Effector CD8-positive, alpha-beta T cell (primary cell): ENCODE data around the gene SLC8A3.

Experiments used
- DNase-seq: peaks from one replicate; lab custom pipeline; 2025; lab: John Stamatoyannopoulos, UW

SLC8A3 gene

GRCh38 chr14:70069186-70069585 is 119.6 kb downstream of the SLC8A3 start:
- no peak for DNase-seq

- DNase-seq, result no peak
Observed at GRCh38 chr14:70067810-70068209, 120.9 kb downstream of the SLC8A3 start.

- DNase-seq, result no peak
Observed at GRCh38 chr14:70064136-70064865, 124.5 kb downstream of the SLC8A3 start.

DNA sequence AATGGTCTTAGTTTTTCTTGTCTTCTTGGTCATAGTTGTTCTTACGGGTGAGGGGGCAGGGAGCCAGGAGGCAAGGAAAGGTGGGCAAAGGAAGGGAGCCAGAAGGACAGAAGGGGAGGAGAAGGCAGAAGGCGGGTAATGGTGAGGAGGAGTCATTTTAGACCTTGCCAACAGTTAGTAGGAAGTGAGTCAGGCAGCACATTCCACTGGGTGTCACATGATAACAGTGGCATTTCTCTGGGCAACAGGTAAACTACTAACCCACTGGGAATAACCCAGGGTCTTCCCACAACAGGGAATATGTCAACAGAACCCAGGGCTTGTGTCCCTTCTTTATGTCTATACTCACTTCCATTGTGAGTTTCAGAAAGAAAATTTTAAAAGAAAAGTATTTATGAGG is 127.6 kb downstream of the SLC8A3 start:
- DNase-seq, result no peak

- no peak for DNase-seq
Observed at GRCh38 chr14:70059545-70059944, 129.2 kb downstream of the SLC8A3 start.

DNA sequence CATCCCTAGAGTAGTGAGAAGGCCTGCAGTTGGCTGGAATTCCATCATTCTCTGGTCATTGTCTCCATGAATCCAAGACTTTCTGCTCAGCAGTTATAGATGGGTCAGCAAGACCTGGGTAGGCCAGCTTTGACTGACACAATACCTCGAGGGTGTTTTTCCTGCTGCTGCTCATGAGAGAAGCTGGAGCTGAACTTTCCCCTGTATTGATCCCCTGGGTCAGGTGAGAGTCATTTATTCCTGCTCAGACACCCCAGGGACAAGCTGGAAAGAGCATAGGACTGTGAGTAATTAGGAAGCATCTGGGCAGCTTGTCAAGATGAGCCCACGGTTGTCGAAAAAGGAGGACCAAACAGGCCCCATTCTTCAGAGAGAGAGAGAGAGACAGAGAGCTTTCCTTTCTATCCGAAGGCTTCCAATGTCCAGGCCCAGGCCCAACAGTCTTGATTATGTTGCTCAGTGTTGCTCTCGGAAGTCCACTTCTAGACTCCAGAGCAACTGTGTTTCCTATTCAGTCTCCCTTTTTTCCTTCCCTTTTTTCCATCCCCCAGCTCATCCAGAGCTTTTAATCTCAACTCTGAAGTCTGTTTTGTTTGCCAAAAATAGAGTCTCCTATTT is 131.1 kb downstream of the SLC8A3 start:
- no peak for DNase-seq

DNA sequence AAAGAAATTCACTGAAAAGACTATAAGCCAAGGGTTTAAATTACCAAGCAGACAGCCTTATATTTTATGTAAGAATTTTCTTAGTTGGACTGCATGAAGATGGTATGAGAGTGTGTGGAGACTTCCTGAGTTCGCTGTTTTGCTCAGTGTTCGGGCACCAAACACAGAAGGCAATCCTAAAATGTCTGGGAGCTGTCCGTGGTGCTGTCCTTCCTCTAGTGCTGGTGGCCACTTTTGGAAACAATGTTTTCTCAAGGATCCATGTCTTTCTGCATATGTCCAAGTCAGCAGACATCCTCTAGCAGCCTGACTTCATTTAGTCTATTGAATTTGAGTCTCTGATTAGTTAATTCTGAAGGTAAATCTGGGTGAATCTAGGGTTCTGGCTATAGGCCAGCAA is 135.8 kb downstream of the SLC8A3 start:
- DNase-seq, result no peak

GRCh38 chr14:70050136-70050535 is 138.6 kb downstream of the SLC8A3 start:
- DNase-seq, result no peak

DNA sequence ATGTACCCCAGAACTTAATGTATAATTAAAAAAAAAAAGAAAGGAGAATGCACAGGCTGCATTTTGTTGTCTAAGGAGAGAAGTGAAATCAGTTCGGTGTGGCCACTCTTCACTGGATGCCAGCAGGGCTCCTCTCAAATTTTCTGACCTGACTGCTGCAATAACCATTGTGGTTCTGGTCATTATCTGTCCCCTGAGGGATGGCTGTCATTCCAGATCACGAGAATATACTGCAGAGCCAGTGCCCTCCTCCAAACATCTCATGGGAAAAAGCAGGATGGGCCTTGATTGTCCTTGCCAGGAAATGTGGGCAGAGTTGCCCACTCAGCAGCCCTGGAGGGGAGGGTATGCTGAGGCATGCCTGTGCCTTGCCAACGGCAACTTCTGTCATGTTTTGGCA is 139.1 kb downstream of the SLC8A3 start:
- DNase-seq, result no peak

GRCh38 chr14:70048313-70048654 is 140.5 kb downstream of the SLC8A3 start:
- no peak for DNase-seq

GRCh38 chr14:70047598-70048312 is 141.0 kb downstream of the SLC8A3 start:
- DNase-seq, result no peak

DNA sequence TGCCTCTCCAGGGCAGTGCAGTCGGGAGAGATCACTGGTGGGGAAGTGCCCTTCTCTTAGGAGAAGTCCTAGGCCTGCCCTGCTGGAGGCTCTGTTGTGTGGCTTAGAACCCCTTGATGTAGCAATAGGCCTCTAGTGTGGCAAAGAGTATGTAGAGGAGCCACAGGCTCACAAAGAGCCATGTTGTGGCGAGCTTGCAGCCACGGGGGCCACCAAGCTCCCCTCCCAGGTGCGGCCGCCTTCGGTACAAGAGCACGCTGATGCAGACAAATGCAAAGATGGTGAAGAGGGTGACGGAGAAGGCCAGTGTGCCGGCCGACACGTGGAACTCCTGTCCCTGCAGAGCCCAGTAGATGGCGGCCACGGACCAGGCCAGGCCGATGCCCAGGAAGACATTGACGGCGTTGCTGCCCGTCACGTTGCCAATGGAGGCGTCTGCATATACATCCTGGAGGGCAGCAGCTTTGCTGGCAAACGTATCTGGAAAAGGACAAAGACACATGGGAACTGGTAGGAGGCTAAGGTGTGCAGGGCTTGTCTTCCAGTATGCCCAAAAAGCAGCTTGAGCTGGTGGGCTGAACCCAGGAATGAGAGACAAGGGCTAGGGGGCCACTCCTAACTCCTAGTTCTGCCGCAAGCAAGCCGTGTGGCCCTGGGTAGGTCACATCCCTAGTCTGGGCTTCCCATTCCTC is 142.8 kb downstream of the SLC8A3 start:
- no peak for DNase-seq

DNA sequence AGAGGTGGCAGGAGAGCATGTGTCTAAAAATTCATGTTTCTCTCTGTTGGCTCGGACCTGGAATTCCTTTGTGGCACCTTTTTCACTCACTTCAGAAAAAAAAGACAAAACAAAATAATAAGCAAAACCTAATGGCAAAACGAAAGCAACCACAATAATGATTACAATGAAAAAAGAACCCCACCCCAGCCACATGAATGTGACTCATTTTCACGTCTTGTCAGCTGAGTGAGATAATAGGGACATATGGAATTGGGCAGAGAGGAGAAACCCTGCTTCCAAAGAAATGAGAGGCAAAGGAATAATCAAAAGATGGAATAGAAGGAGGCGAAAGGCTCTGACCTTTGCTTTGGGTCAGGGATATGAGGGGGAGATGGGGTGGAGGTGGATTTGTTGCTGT is 143.4 kb downstream of the SLC8A3 start:
- no peak for DNase-seq

- no peak for DNase-seq
Observed at GRCh38 chr14:70043001-70043400, 145.8 kb downstream of the SLC8A3 start.

- no peak for DNase-seq
Observed at GRCh38 chr14:70036665-70037064, 152.1 kb downstream of the SLC8A3 start.

DNA sequence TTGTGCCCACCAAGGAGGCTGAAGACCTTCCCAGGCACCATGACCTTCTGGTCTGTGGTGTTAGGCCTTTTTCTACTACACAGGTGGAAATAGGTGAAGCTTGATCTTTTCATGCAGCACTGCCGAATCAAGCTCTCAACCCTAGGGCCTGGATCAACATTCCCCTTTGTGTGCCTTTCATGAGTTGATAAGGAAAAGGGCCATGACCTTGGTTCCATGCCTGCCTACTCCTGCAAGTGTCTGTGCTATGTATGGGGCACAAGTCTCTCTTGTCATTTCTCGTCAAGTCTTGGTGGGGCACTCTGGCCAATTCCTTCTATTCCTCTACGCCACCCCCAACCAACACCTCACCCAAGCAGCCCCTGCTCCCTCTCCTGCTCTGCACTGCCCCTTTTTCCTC is 154.5 kb downstream of the SLC8A3 start:
- DNase-seq, result no peak

- no peak for DNase-seq
Observed at GRCh38 chr14:70033561-70033960, 155.2 kb downstream of the SLC8A3 start.

DNA sequence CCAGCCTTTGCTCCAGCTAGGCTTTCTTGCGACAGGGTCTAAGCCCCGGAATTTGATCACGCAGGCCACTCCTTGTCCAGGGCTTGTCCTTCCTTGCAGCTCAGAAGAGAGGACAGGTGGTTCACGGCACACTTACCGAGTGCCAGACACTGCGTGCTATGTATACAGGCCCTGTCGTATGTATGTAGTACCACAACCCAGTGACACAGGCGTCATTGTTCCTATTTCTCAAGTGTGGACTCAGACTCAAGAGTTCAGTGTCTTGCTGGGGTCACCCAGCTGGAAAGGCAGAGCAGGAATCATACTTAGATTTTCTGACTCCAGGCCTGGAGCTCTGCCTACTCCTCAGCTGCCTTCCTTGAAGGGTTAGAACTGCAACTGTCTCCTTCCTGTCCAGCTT is 155.6 kb downstream of the SLC8A3 start:
- no peak for DNase-seq

DNA sequence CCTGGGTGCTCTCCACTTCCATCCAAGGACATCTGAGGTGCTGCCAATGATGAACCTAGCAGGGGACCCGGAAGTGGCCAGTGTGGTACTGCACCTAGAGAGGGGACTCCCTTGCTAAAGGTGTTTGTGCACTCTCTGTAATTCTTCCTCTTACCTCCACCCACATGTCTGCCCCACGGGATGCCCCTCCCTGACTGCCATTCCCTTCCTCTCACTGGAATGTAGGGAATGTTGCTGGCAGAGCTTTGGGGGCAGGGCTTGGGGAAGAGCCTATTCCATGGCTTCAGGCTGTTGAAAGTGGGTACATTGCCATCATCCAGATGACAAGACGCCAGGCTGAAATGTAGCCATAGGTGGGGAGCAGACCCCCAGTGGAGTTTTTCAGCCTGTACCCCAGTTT is 156.3 kb downstream of the SLC8A3 start:
- no peak for DNase-seq

- DNase-seq, result no peak
Observed at GRCh38 chr14:70032016-70032415, 156.7 kb downstream of the SLC8A3 start.

GRCh38 chr14:70029296-70030132 is 159.2 kb downstream of the SLC8A3 start:
- no peak for DNase-seq
